Effector memory CD8-positive, alpha-beta T cell (primary cell): Measurements from ENCODE around the gene SAMD1.

Source experiments
- ATAC-seq: fragments of 150-1000 bp; cut with Tn5 transposase; replicated peaks from 2 replicates; pipeline ENCODE4 v1.10.0; 2021; ENCODE audit warnings: mild to moderate bottlenecking, moderate library complexity
- DNase-seq, 3 experiments: peaks; one replicate each; pipeline ENCODE4 v3.0.0; 2021
- H3K27ac Mint-ChIP-seq, 2 donors: one replicate each; pipeline ENCODE4 v1.8.0; 2022; ENCODE audit warnings: mild to moderate bottlenecking in 2 of 2, mixed read lengths in 2 of 2, moderate library complexity in 2 of 2
- H3K27me3 Mint-ChIP-seq, 2 donors: one replicate each; pipeline ENCODE4 v1.8.0; 2022; ENCODE audit warnings: mixed read lengths in 2 of 2
- H3K36me3 Mint-ChIP-seq: one replicate; pipeline ENCODE4 v1.8.0; 2022; ENCODE audit warnings: mild to moderate bottlenecking, moderate library complexity, mixed read lengths; ENCODE audit not compliant: insufficient read depth
- H3K4me1 Mint-ChIP-seq, 2 donors: one replicate each; pipeline ENCODE4 v1.8.0; 2022; ENCODE audit warnings: low read depth in 2 of 2, mixed read lengths in 2 of 2
- H3K4me3 Mint-ChIP-seq, 2 donors: one replicate each; pipeline ENCODE4 v1.8.0; 2022; ENCODE audit warnings: mild to moderate bottlenecking in 2 of 2, mixed read lengths in 2 of 2, moderate library complexity in 2 of 2
- H3K9me3 Mint-ChIP-seq, 2 donors: one replicate each; pipeline ENCODE4 v1.8.0; 2022; ENCODE audit warnings: mixed read lengths in 2 of 2

Gene SAMD1

DNA sequence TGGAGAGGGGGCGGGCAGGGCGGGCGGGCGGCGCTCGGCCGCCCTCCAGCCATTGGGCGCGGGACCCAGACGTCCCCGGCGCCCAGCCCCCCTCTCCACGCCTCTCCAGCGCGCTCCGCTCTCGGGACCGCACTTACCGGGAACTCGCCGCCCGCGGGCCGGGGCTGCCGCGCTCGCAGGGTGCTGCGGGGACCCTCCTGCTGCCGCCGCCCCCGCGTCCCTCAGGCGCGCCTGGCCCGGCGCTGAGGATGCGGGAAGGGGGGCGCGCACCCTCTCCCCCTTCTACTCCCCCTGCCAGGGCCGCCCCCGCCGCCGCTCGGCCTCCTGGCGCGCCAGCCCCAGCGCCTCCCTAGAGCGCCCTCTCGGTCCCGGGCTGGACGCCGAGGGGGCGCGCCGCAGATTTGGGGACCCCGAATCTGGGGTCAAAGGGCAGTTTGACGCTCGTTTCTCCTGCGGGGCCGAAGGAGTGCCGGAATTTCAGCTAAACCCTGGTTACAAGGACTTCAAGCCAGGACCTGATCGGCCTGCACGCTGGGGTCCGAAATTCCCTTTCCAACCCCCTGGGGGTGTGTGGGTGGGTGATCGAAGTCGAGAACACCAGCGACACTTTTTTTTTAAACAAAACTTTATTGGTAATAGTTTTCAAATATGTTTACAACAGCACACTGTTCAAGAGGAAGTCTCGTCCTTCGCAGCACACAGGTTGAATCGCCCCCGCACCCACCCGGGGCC, 696 bp upstream of the SAMD1 start:
- Mint-ChIP-seq H3K4me3 (peak overlapping the region; percentile 91 to 98), H3K4me1 (peaks cover 13 to 14% of the 10 kb centered on the region in 2 donors), H3K36me3 (peaks cover 39% of the 10 kb centered on the region), H3K9me3 (no peaks in the 10 kb centered on the region), H3K27ac (peak overlapping the region; percentile 82 to 97), H3K27me3 (no peaks in the 10 kb centered on the region)
- DNase-seq (peak; percentile 49 to 66 (median 54)), ATAC-seq (peak; percentile 56)

- H3K9me3 Mint-ChIP-seq, result no peaks in the 10 kb centered on the region
- H3K36me3 Mint-ChIP-seq, result peaks cover 31% of the 10 kb centered on the region
- no peaks in the 10 kb centered on the region for H3K27me3 Mint-ChIP-seq
- H3K27ac Mint-ChIP-seq, result peak overlapping the region; percentile 68 to 88
- DNase-seq (peak; percentile 31 to 40 (median 39)), ATAC-seq (peak; percentile 18)
- H3K4me3 Mint-ChIP-seq, result peak overlapping the region; percentile 75 to 80
- peaks cover 14% of the 10 kb centered on the region in 2 donors for H3K4me1 Mint-ChIP-seq
Observed at GRCh38 chr19:14089662-14090508, 666 bp downstream of the SAMD1 start.

DNA sequence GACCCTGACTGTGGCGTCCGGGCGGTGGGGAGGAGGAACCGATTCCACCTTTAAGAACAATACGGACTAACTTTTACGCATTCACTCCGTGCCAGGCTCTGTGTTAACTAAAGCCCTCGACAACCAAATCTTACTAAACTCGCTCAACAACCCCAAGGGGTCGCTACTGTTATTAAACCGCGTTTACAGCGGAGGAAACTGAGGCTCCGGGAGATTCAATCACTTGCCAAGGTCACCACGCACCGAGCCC, 1.2 kb downstream of the SAMD1 start:
- ATAC-seq (no peak), DNase-seq (peak in 1 of 3 experiments; percentile 25)
- peak overlapping the region; percentile 50 to 88 for H3K27ac Mint-ChIP-seq
- H3K9me3 Mint-ChIP-seq, result no peaks in the 10 kb centered on the region
- H3K4me1 Mint-ChIP-seq, result peaks cover 14% of the 10 kb centered on the region in 2 donors
- peak overlapping the region; percentile 47 to 65 for H3K4me3 Mint-ChIP-seq
- peaks cover 31% of the 10 kb centered on the region for H3K36me3 Mint-ChIP-seq
- no peaks in the 10 kb centered on the region for H3K27me3 Mint-ChIP-seq

DNA sequence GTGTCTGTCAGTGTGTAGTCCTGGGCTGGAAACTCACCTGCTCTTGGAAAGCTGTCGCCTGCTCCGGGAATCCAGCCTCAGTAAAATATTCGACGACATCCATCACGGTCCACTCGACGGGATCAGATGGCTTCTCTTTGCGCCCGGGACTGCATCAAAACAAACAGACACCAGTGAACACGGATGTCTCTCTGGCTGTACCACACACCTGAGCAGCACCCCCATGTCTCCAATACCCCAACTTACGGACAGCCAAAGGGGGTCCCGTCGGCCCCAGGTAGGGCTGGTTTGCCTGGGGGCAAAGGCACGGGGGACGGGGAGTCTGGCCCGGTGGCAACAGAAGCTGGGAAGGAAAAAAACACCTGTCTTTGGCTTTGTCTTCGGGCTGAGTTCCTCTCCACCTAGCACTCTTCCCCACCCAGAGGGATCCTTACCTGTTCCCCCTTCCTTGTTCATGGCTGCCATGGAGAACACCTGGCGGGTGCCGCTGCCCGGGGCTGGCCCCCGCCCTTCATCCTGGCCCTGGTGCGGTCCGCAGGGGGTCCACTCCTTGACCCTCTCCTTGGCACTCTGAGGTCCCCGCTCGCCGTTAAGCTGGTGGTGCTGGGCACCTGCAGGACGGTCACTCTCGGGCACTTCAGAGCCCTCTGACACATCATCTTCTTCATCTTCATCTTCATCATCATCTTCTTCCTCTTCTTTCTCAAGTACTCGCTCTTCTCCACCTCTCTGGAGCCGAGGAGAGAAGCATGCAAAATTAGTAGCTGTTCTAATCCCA, 1.7 kb downstream of the SAMD1 start:
- no peaks in the 10 kb centered on the region for H3K9me3 Mint-ChIP-seq
- ATAC-seq, result no peak

GRCh38 chr19:14086098-14086497, 4.5 kb downstream of the SAMD1 start:
- no peak for ATAC-seq
- H3K27ac Mint-ChIP-seq, result no peak overlapping the region

More for the DNA sequence above, 1.7 kb downstream of the SAMD1 start:
- H3K4me1 Mint-ChIP-seq, result peaks cover 14% of the 10 kb centered on the region in 2 donors
- H3K27ac Mint-ChIP-seq, result peak overlapping the region; percentile 50 to 88
- no peak for DNase-seq
- no peaks in the 10 kb centered on the region for H3K27me3 Mint-ChIP-seq
- peak overlapping the region; percentile 57 to 65 for H3K4me3 Mint-ChIP-seq
- peaks cover 31% of the 10 kb centered on the region for H3K36me3 Mint-ChIP-seq

DNA sequence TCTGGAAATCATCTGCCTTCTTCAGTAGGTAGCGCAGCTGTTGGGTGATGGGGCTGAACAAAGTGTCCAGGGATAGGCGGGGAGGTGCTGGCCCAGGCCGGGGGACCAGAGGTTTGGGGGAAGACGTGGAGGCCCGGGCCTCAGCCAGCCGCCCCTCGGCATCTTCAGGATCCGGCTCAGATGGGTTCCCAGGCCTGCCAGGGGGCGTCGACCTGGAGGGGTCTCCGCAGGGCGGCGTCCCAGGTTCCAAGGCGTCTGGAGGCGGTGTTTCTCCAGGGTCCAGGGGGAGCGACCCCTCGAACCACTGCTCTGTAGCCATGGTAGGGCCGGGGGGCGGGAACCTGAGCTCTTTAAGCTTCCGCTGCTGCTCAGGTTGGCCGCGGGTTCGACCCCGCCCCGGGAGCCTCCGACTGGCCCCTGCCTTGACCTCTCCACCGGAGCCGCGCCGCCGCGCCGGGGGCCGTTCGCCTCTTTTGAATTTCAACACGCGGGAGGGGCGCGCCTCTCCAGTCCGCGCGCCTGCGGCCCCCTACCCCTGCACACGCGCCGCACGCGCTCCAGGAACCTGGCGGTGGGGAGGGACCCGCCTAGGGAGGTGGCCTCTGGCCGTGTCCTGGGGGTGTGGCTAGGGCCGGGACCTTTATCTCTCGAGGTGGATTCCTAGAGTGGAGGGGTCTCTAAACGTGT, 5.1 kb downstream of the SAMD1 start, which contains the start of gene C19orf67:
Gene C19orf67, minus strand, starts transcription at position 475 of the 687 bp plus-strand sequence. Its CDS starts 156 bp downstream, at position 319.
- no peak for DNase-seq
- Mint-ChIP-seq H3K4me3 (no peak within 1 kb of the TSS), H3K27me3 (no peaks in the 10 kb centered on the region), H3K9me3 (no peaks in the 10 kb centered on the region), H3K4me1 (peaks cover 10 to 18% of the 10 kb centered on the region in 2 donors), H3K36me3 (peaks cover 26% of the 10 kb centered on the region), H3K27ac (no peak within 1 kb of the TSS)
- ATAC-seq, result no peak

More at GRCh38 chr19:14086098-14086497, 4.5 kb downstream of the SAMD1 start:
- Mint-ChIP-seq H3K4me1 (peaks cover 9 to 16% of the 10 kb centered on the region in 2 donors), H3K9me3 (no peaks in the 10 kb centered on the region), H3K36me3 (peaks cover 26% of the 10 kb centered on the region), H3K4me3 (no peak overlapping the region), H3K27me3 (no peaks in the 10 kb centered on the region)
- DNase-seq, result no peak

- no peak for DNase-seq
- H3K4me1 Mint-ChIP-seq, result peaks cover 9 to 14% of the 10 kb centered on the region in 2 donors
- no peaks in the 10 kb centered on the region for H3K9me3 Mint-ChIP-seq
- peak overlapping the region; percentile 22 to 65 for H3K27ac Mint-ChIP-seq
- H3K36me3 Mint-ChIP-seq, result peaks cover 7% of the 10 kb centered on the region
- H3K27me3 Mint-ChIP-seq, result no peaks in the 10 kb centered on the region
- no peak for ATAC-seq
- peak overlapping the region in 1 of 2 donors; percentile 95 for H3K4me3 Mint-ChIP-seq
Observed at GRCh38 chr19:14082675-14082960, 7.9 kb downstream of the SAMD1 start.

DNA sequence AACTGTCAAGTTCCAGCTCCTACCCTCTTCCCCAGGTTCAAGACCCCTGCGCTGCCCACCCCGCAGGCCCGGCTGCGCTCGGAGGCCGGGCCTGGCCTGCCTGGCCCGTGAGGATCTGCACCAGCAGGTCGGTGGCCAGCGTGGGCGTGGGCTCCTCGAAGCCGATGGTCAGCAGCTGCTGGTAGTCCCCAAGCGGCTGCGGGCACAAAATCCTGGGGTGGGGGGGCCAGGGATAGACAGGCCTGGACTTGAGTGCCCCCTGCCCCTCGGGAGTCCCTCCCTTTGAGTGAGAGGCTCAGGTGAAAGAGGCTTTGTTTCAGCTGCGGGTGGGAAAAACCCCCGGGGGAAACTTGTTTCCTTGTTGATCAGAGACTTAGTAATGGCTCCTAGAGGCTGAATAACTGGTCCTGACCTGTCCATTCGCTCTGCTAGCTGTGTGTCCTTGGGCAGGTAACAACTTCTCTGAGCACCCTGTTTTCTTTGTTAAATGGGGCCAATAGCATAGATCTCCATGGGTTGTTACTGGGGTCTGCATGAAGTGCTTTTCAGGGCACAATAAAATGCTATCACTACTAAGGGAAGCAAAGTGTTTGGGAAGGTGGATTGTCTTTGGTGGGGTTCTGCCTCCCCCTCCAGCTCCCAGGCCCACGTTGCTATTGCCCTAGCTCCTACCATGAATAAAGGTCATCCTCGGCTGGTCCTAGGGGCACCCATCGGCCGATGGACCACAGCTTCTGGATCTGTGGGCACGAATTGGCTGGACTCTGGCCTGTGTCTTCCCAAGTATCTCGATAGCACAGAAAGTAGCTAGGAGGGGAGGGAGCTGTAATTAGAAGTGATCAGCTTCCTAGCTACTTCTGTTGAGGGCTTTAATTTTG, 8.5 kb downstream of the SAMD1 start:
- ATAC-seq (peak; percentile 20), DNase-seq (peak; percentile 25 to 29 (median 28))

DNA sequence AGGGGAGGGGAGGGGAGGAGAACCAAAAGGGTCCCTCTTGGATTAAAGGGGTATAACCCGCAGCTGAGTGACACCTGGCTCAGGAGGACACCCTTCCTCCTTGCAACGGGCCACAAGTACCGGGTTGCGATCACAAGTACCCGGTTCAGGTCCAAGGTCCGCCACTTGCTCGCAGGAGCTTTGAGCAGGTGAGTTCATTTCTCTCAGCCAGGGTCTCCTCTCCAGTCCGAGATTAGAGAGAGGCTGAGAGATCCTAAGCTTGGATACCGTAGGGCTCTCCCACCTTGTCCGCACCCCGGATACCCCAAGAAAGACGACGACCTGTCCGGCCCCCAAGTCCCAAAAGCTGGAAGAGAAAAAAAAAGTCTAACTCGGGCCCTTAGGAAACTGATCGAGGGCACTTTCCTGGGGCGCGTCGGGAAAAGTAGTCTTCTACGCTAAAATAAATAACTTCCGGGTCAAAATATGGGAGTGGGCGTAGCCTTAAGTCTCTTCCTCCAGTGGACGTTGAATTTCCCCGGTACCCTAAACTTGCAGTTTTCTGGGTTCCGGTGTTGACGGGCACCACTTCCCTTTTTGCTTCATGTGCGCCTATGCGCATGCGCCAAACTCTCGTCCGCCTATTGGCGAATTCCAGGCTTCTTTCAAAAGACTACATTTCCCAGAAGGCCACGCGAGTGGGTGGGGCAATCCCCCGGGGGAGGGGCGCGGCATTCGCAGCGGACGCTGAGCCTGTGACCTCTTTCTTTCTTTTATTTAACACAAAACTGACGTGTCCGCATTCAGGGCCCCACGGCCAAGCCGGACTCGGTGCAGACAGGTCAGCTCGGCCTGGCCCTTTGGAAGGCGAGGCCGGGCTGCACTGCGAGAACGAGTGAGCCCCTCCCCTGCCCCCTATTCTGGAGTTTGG, 9.4 kb downstream of the SAMD1 start:
- H3K4me1 Mint-ChIP-seq, result peaks cover 9 to 14% of the 10 kb centered on the region in 2 donors
- H3K27ac Mint-ChIP-seq, result peak overlapping the region; percentile 90 to 96
- H3K27me3 Mint-ChIP-seq, result no peaks in the 10 kb centered on the region
- peak; percentile 99 to 100 (median 100) for DNase-seq
- H3K4me3 Mint-ChIP-seq, result peak overlapping the region; percentile 91 to 95
- ATAC-seq, result peak; percentile 94
- no peaks in the 10 kb centered on the region for H3K9me3 Mint-ChIP-seq
- peaks cover 7% of the 10 kb centered on the region for H3K36me3 Mint-ChIP-seq

More for the DNA sequence above, 8.5 kb downstream of the SAMD1 start:
- H3K4me3 Mint-ChIP-seq, result peak overlapping the region; percentile 91 to 95
- H3K4me1 Mint-ChIP-seq, result peaks cover 9 to 14% of the 10 kb centered on the region in 2 donors
- no peaks in the 10 kb centered on the region for H3K27me3 Mint-ChIP-seq
- H3K27ac Mint-ChIP-seq, result peak overlapping the region; percentile 90 to 96
- H3K9me3 Mint-ChIP-seq, result no peaks in the 10 kb centered on the region
- H3K36me3 Mint-ChIP-seq, result peaks cover 7% of the 10 kb centered on the region

DNA sequence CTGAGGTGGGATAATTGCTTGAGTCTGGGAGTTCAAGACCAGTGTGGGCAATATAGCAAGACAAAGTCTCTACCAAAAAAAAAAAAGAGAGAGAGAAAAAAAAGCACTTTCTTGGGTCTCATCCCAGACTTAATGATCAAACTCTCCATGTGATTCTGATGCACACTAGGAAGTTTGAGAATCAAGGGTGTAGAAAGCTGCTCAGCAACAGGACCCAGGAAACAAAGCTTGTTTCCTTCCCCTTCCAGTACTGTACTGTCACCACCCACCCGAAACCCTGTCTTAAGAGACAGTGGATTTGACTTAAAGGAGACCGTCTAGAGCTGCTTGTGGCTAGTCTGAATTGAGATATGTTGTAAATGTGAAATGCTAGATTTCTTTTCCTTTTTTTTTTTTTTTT, 12.1 kb downstream of the SAMD1 start:
- Mint-ChIP-seq H3K9me3 (no peaks in the 10 kb centered on the region), H3K27ac (no peak overlapping the region), H3K36me3 (peaks cover 11% of the 10 kb centered on the region), H3K4me1 (peaks cover 19 to 32% of the 10 kb centered on the region in 2 donors), H3K4me3 (no peak overlapping the region), H3K27me3 (no peaks in the 10 kb centered on the region)
- DNase-seq, result no peak
- no peak for ATAC-seq

- Mint-ChIP-seq H3K4me3 (peak overlapping the region; percentile 99), H3K4me1 (peaks cover 13 to 18% of the 10 kb centered on the region in 2 donors), H3K27me3 (no peaks in the 10 kb centered on the region), H3K9me3 (no peaks in the 10 kb centered on the region), H3K27ac (peak overlapping the region; percentile 90), H3K36me3 (peaks cover 3% of the 10 kb centered on the region)
- ATAC-seq (peak; percentile 5), DNase-seq (no peak)
Observed at GRCh38 chr19:14073925-14074838, 16.4 kb downstream of the SAMD1 start.
